Dedifferentiated amniotic fluid mesenchymal stem cell (primary cell): ENCODE data around the gene FAM131B.

ENCODE experiments used
- DNase-seq: peaks from one replicate; pipeline ENCODE4 v3.0.0-alpha.2; 2016; ENCODE audit errors: extremely low spot score

FAM131B gene

GRCh38 chr7:143382791-143383641, 20.5 kb upstream of the FAM131B start:
- no peak for DNase-seq

- no peak for DNase-seq
Measured at GRCh38 chr7:143382126-143382790, 19.7 kb upstream of the FAM131B start.

GRCh38 chr7:143381427-143382125, 19.1 kb upstream of the FAM131B start:
- peak; percentile 78 for DNase-seq

GRCh38 chr7:143380646-143381426, 18.3 kb upstream of the FAM131B start, which contains the start of gene ZYX:
Gene ZYX (plus strand): TSS chr7:143381345. CDS start chr7:143381572, 227 bp downstream.
- DNase-seq: peak; percentile 92

GRCh38 chr7:143380260-143380645, 17.7 kb upstream of the FAM131B start:
- peak; percentile 90 for DNase-seq

- no peak for DNase-seq
Measured at GRCh38 chr7:143379611-143380259, 17.2 kb upstream of the FAM131B start.

- DNase-seq: no peak
Measured at GRCh38 chr7:143376396-143376795, 13.9 kb upstream of the FAM131B start.

- no peak for DNase-seq
Measured at GRCh38 chr7:143375298-143376034, 13.0 kb upstream of the FAM131B start.

- no peak for DNase-seq
Measured at GRCh38 chr7:143374561-143374960, 12.0 kb upstream of the FAM131B start.

- no peak for DNase-seq
Measured at GRCh38 chr7:143373255-143373794, 10.8 kb upstream of the FAM131B start.

GRCh38 chr7:143372070-143372469, 9.6 kb upstream of the FAM131B start:
- no peak for DNase-seq

- no peak for DNase-seq
Measured at GRCh38 chr7:143369678-143370651, 7.5 kb upstream of the FAM131B start.

- DNase-seq: no peak
Measured at GRCh38 chr7:143368387-143368786, 5.9 kb upstream of the FAM131B start.

GRCh38 chr7:143367972-143368371, 5.5 kb upstream of the FAM131B start:
- no peak for DNase-seq

GRCh38 chr7:143363016-143363937, 764 bp upstream of the FAM131B start:
- DNase-seq: no peak

GRCh38 chr7:143361552-143362130, 872 bp downstream of the FAM131B start:
- DNase-seq: no peak

GRCh38 chr7:143360788-143361551, 1.5 kb downstream of the FAM131B start:
- DNase-seq: no peak
